HepG2 (cell line): ENCODE results near the gene HDAC3.

ENCODE experiments used
- CEBPB ChIP-seq: IDR thresholded peaks from 2 replicates; pipeline ENCODE4 v1.6.1; 2011; ENCODE audit warnings: low read depth, low read length, improper control_type of control experiment, borderline replicate concordance
- FOXM1 ChIP-seq: sonication (generic); formaldehyde crosslinking; IDR thresholded peaks from 2 replicates; pipeline ENCODE4 v1.5.0; 2020; ENCODE audit warnings: missing genetic modification reagents
- GABPA ChIP-seq, 2 experiments: IDR thresholded peaks; 2 replicates each; pipeline ENCODE4 v1.6.1; 2011 to 2016; ENCODE audit warnings: low read depth in 2 of 2, low read length in 1 of 2, missing biosample characterization in 1 of 2, missing genetic modification characterization in 1 of 2
- GLI4 ChIP-seq: sonication (generic); formaldehyde crosslinking; IDR thresholded peaks from 2 replicates; pipeline ENCODE4 v1.5.1; 2020; ENCODE audit warnings: missing genetic modification reagents, mild to moderate bottlenecking, moderate library complexity, borderline replicate concordance
- HCFC1 ChIP-seq: fragments of 150-350 bp; IDR thresholded peaks from 2 replicates; pipeline ENCODE4 v1.6.1; 2014; ENCODE audit warnings: low read depth, low read length
- HNRNPL ChIP-seq: fragments of 200-400 bp; formaldehyde crosslinking; IDR thresholded peaks from 2 replicates; pipeline ENCODE4 v1.6.1; 2017; ENCODE audit warnings: mild to moderate bottlenecking, low read depth, low read length
- NFE2L2 ChIP-seq: fragments of 150-350 bp; IDR thresholded peaks from 2 replicates; pipeline ENCODE4 v1.6.1; 2014; ENCODE audit warnings: low read length
- POLR2AphosphoS5 ChIP-seq: IDR thresholded peaks from 2 replicates; pipeline ENCODE4 v1.6.1; 2012; ENCODE audit warnings: low read depth, low read length
- TF ChIP-seq, protein P1 (sequence below): sonication (generic); formaldehyde crosslinking; IDR thresholded peaks from 2 replicates; pipeline ENCODE4 v1.4.0; 2020; ENCODE audit warnings: missing genetic modification reagents
- TF ChIP-seq, protein P2 (sequence below): sonication (generic); formaldehyde crosslinking; IDR thresholded peaks from 2 replicates; pipeline ENCODE4 v1.4.0; 2020; ENCODE audit warnings: missing genetic modification reagents
- TF ChIP-seq, protein P3 (sequence below): sonication (generic); formaldehyde crosslinking; IDR thresholded peaks from 2 replicates; pipeline ENCODE4 v1.5.0; 2020; ENCODE audit warnings: mild to moderate bottlenecking, missing genetic modification reagents, moderate library complexity
- TF ChIP-seq, protein P4 (sequence below), 2 experiments: sonication (generic) in 1 of 2; formaldehyde crosslinking in 1 of 2; IDR thresholded peaks; 2 replicates each; pipeline versions ENCODE4 v1.5.1 to v1.6.1; 2011 to 2020; ENCODE audit warnings: borderline replicate concordance in 1 of 2, low read depth in 1 of 2, low read length in 1 of 2, mild to moderate bottlenecking in 1 of 2, missing genetic modification reagents in 1 of 2, moderate library complexity in 1 of 2
- TF ChIP-seq, protein P5 (sequence below): IDR thresholded peaks from 2 replicates; pipeline ENCODE4 v1.6.1; 2016; ENCODE audit warnings: mild to moderate bottlenecking, missing biosample characterization, missing genetic modification reagents

DNA sequence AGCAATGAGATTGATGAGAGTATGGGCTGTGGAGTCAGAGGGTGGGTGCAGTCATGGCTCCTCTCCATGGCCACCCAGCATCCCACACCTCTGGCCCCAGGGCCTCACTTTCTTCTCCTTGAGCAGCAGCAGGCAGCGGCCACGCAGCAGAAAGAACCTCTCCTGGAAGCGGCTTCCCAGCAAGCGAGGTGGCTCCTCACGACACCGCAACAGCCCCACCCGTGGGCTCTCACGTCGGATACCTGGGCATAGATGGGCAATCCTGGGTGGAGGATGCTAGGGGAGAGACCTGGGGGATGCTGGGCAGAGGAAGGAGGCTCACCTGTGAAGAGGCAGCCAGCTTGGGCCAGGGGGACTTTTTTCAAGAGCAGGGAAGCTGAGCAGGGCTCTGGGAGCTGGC, 19.7 kb upstream of the HDAC3 start:
- TF ChIP-seq NFE2L2, result no peak
- no peak for TF ChIP-seq GABPA (IDR thresholded peaks at IDR 0.05; ENCODE audit: low read depth, low read length)
- TF ChIP-seq GABPA (CRISPR knock-in tag; IDR thresholded peaks at IDR 0.05; ENCODE audit: low read depth), result no peak
- TF ChIP-seq, protein P1, sequence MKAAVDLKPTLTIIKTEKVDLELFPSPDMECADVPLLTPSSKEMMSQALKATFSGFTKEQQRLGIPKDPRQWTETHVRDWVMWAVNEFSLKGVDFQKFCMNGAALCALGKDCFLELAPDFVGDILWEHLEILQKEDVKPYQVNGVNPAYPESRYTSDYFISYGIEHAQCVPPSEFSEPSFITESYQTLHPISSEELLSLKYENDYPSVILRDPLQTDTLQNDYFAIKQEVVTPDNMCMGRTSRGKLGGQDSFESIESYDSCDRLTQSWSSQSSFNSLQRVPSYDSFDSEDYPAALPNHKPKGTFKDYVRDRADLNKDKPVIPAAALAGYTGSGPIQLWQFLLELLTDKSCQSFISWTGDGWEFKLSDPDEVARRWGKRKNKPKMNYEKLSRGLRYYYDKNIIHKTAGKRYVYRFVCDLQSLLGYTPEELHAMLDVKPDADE (CRISPR knock-in tag), result no peak
- no peak for TF ChIP-seq GLI4 (CRISPR knock-in tag)
- TF ChIP-seq POLR2AphosphoS5, result no peak
- no peak for TF ChIP-seq HCFC1
- TF ChIP-seq, protein P2, sequence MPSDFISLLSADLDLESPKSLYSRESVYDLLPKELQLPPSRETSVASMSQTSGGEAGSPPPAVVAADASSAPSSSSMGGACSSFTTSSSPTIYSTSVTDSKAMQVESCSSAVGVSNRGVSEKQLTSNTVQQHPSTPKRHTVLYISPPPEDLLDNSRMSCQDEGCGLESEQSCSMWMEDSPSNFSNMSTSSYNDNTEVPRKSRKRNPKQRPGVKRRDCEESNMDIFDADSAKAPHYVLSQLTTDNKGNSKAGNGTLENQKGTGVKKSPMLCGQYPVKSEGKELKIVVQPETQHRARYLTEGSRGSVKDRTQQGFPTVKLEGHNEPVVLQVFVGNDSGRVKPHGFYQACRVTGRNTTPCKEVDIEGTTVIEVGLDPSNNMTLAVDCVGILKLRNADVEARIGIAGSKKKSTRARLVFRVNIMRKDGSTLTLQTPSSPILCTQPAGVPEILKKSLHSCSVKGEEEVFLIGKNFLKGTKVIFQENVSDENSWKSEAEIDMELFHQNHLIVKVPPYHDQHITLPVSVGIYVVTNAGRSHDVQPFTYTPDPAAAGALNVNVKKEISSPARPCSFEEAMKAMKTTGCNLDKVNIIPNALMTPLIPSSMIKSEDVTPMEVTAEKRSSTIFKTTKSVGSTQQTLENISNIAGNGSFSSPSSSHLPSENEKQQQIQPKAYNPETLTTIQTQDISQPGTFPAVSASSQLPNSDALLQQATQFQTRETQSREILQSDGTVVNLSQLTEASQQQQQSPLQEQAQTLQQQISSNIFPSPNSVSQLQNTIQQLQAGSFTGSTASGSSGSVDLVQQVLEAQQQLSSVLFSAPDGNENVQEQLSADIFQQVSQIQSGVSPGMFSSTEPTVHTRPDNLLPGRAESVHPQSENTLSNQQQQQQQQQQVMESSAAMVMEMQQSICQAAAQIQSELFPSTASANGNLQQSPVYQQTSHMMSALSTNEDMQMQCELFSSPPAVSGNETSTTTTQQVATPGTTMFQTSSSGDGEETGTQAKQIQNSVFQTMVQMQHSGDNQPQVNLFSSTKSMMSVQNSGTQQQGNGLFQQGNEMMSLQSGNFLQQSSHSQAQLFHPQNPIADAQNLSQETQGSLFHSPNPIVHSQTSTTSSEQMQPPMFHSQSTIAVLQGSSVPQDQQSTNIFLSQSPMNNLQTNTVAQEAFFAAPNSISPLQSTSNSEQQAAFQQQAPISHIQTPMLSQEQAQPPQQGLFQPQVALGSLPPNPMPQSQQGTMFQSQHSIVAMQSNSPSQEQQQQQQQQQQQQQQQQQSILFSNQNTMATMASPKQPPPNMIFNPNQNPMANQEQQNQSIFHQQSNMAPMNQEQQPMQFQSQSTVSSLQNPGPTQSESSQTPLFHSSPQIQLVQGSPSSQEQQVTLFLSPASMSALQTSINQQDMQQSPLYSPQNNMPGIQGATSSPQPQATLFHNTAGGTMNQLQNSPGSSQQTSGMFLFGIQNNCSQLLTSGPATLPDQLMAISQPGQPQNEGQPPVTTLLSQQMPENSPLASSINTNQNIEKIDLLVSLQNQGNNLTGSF (CRISPR knock-in tag), result no peak
- TF ChIP-seq CEBPB, result no peak
- TF ChIP-seq HNRNPL, result no peak
- TF ChIP-seq FOXM1 (CRISPR knock-in tag), result no peak
- TF ChIP-seq, protein P3, sequence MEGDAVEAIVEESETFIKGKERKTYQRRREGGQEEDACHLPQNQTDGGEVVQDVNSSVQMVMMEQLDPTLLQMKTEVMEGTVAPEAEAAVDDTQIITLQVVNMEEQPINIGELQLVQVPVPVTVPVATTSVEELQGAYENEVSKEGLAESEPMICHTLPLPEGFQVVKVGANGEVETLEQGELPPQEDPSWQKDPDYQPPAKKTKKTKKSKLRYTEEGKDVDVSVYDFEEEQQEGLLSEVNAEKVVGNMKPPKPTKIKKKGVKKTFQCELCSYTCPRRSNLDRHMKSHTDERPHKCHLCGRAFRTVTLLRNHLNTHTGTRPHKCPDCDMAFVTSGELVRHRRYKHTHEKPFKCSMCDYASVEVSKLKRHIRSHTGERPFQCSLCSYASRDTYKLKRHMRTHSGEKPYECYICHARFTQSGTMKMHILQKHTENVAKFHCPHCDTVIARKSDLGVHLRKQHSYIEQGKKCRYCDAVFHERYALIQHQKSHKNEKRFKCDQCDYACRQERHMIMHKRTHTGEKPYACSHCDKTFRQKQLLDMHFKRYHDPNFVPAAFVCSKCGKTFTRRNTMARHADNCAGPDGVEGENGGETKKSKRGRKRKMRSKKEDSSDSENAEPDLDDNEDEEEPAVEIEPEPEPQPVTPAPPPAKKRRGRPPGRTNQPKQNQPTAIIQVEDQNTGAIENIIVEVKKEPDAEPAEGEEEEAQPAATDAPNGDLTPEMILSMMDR (CRISPR knock-in tag), result no peak
- TF ChIP-seq, protein P4, sequence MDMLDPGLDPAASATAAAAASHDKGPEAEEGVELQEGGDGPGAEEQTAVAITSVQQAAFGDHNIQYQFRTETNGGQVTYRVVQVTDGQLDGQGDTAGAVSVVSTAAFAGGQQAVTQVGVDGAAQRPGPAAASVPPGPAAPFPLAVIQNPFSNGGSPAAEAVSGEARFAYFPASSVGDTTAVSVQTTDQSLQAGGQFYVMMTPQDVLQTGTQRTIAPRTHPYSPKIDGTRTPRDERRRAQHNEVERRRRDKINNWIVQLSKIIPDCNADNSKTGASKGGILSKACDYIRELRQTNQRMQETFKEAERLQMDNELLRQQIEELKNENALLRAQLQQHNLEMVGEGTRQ (IDR thresholded peaks at IDR 0.05; ENCODE audit: low read depth, low read length), result no peak
- TF ChIP-seq, protein P4 (CRISPR knock-in tag; IDR thresholded peaks at IDR 0.05; ENCODE audit: borderline replicate concordance), result no peak
- TF ChIP-seq, protein P5, sequence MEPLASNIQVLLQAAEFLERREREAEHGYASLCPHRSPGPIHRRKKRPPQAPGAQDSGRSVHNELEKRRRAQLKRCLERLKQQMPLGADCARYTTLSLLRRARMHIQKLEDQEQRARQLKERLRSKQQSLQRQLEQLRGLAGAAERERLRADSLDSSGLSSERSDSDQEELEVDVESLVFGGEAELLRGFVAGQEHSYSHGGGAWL (CRISPR knock-in tag), result no peak
